Endothelial cell (in vitro differentiated cells): ENCODE data around the gene PRDX6. TPM values are rescaled to one million over a fixed set of nuclear protein-coding genes. Genes with fewer than 3 reads are reported as not detected.
"Not testable (repeated sequence)": the region's sequence is repeated elsewhere in the genome, so short reads cannot be mapped to it uniquely, and the experiment has no call there.

Experiments used
- DNase-seq: peaks from one replicate; pipeline ENCODE4 v3.0.0; 2021; ENCODE audit warnings: low spot score
- H3K27ac Mint-ChIP-seq: one replicate; pipeline ENCODE4 v1.8.0; 2021; ENCODE audit warnings: mixed read lengths, inconsistent platforms; ENCODE audit not compliant: unreplicated experiment
- H3K27me3 Mint-ChIP-seq: one replicate; pipeline ENCODE4 v1.8.0; 2021; ENCODE audit warnings: mild to moderate bottlenecking, moderate library complexity, mixed read lengths, inconsistent platforms; ENCODE audit not compliant: unreplicated experiment
- H3K36me3 Mint-ChIP-seq: one replicate; pipeline ENCODE4 v1.8.0; 2021; ENCODE audit warnings: mild to moderate bottlenecking, low read depth, mixed read lengths, inconsistent platforms; ENCODE audit not compliant: unreplicated experiment
- H3K4me1 Mint-ChIP-seq: one replicate; pipeline ENCODE4 v1.8.0; 2021; ENCODE audit warnings: mild to moderate bottlenecking, mixed read lengths, inconsistent platforms; ENCODE audit not compliant: unreplicated experiment
- H3K4me3 Mint-ChIP-seq: one replicate; pipeline ENCODE4 v1.8.0; 2021; ENCODE audit warnings: mild to moderate bottlenecking, mixed read lengths, inconsistent platforms; ENCODE audit not compliant: unreplicated experiment
- H3K9me3 Mint-ChIP-seq: one replicate; pipeline ENCODE4 v1.8.0; 2021; ENCODE audit warnings: mixed read lengths, inconsistent platforms; ENCODE audit not compliant: unreplicated experiment
- CTCF ChIP-seq: fragments of 200-600 bp; sonication (generic); IDR thresholded peaks from one replicate; pipeline ENCODE4 v1.5.0; 2021; ENCODE audit warnings: antibody characterized with exemption; ENCODE audit not compliant: unreplicated experiment
- total RNA-seq: library from RNA; stranded (reverse); fragmentation: NEBNext Ultra II Directional; extraction: Animal tissue kit (Norgen Biotek cat#: 25700); gene quantifications from one replicate; pipeline ENCODE4 v1.2.1, GENCODE V29; 2021; ENCODE audit not compliant: unreplicated experiment

The PRDX6 gene
- total RNA-seq, 1 donor from 2014 or later: 189 TPM

DNA sequence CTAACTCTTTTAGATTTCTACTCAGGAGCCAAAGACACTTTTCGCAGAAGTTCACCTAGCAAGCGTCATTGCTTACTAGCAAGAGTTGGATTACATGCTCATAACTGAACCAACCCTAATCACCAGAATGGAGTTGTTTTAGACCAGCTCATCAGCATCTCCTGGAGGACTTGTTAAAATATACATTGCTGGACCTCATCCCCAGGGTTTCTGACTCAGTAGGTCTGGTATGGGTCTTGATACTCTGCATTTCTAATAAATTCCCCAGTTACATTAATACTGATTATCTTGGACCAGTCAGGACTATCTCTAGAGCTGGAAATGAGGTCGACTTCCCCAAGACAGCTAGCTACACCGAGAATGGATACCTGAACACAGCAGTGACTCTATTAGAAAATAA, 9.7 kb upstream of the PRDX6 start:
- Mint-ChIP-seq H3K27me3 (peaks cover 8% of the 10 kb centered on the region), H3K27ac (no peak overlapping the region), H3K4me1 (no peaks in the 10 kb centered on the region), H3K4me3 (no peak overlapping the region), H3K36me3 (peaks cover 28% of the 10 kb centered on the region), H3K9me3 (peaks cover 8% of the 10 kb centered on the region)
- no peak for DNase-seq
- TF ChIP-seq CTCF: no peak

DNA sequence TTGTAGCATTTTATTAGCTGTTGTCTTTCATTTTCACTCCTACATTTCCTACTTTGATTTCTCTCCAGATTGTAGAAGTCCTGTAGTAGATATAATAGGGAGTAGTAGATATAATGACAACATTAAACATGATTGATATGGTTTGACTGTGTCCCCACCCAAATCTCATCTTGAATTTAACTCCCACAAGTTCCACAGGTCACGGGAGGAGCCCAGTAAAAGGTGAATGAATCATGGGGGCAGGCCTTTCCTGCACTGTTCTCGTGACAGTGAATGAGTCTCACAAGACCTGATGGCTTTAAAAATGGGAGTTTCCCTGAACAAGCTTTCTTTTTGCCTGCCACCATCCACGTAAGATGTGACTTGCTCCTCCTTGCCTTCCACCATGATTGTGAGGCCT, 7.5 kb upstream of the PRDX6 start:
- DNase-seq: no peak
- H3K36me3 Mint-ChIP-seq: peaks cover 28% of the 10 kb centered on the region
- H3K4me1 Mint-ChIP-seq: peaks cover 3% of the 10 kb centered on the region
- TF ChIP-seq CTCF: no peak
- H3K27ac Mint-ChIP-seq: no peak overlapping the region
- peaks cover 8% of the 10 kb centered on the region for H3K27me3 Mint-ChIP-seq
- peak overlapping the region; percentile 4 for H3K4me3 Mint-ChIP-seq
- peaks cover 8% of the 10 kb centered on the region for H3K9me3 Mint-ChIP-seq

- no peak for TF ChIP-seq CTCF
- DNase-seq: no peak
- Mint-ChIP-seq H3K9me3 (peaks cover 8% of the 10 kb centered on the region), H3K27ac (no peak overlapping the region), H3K4me3 (no peak overlapping the region), H3K27me3 (peaks cover 8% of the 10 kb centered on the region), H3K36me3 (peaks cover 28% of the 10 kb centered on the region), H3K4me1 (peaks cover 4% of the 10 kb centered on the region)
Measured at GRCh38 chr1:173470608-173471007, 6.5 kb upstream of the PRDX6 start.

DNA sequence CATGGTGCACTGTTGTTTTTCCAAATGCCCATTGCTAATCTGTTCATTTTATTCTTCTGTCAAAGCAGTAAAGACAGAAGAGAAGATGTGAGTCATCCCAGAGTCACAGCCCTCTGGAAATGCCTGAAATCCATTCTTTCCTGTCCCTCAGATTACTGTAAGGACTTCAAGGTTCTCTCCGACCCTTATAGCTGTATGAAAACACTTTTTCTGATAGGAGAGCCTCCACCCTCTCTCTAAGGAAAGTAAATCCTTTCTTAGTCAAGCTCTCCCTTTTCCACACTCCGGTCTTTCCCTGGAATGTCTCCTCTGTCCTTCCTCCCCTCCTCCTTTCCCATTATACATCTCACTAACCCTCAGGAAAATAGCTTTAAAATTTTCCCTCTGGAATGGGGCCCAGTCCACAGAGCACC, 3.5 kb upstream of the PRDX6 start:
- Mint-ChIP-seq H3K27me3 (peaks cover 4% of the 10 kb centered on the region), H3K4me3 (no peak overlapping the region), H3K36me3 (peaks cover 26% of the 10 kb centered on the region), H3K4me1 (peaks cover 13% of the 10 kb centered on the region), H3K27ac (peak overlapping the region; percentile 38), H3K9me3 (peaks cover 8% of the 10 kb centered on the region)
- TF ChIP-seq CTCF: no peak
- DNase-seq: no peak

DNA sequence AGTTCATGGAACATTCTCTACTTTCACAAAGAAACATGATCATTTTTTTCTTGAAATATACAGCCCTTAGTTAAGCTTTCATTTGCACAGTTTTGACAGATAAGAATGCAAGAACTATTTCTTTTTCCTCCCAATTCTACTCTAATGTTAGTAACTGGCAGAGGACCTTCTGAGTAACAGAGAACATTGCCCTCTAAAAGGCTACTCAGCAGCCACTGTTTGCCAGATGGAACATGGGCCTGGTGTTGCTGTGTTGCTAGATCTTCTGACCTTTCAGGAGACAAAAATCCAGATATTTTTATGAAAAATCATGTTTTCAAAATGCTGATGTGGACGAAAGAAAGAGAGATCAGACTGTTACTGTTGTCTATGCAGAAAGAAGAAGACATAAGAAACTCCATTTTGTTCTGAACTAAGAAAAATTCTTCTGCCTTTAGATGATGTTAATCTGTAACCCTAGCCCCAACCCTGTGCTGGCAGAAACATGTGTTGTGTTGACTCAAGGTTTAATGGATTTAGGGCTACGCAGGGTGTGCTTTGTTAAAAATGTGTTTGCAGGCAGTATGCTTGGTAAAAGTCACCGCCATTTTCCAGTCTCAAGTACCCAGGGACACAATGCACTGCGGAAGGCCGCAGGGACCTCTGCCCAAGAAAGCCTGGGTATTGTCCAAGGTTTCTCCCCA, 2.9 kb upstream of the PRDX6 start:
- no peak for DNase-seq
- Mint-ChIP-seq H3K9me3 (peaks cover 8% of the 10 kb centered on the region), H3K4me3 (no peak overlapping the region), H3K36me3 (peaks cover 26% of the 10 kb centered on the region), H3K4me1 (peaks cover 13% of the 10 kb centered on the region), H3K27me3 (peaks cover 4% of the 10 kb centered on the region), H3K27ac (no peak overlapping the region)
- TF ChIP-seq CTCF: no peak

GRCh38 chr1:173474780-173475421, 2.2 kb upstream of the PRDX6 start:
- DNase-seq: not testable (repeated sequence)

More at GRCh38 chr1:173474780-173475421, 2.2 kb upstream of the PRDX6 start:
- Mint-ChIP-seq H3K4me1 (peaks cover 18% of the 10 kb centered on the region), H3K36me3 (peaks cover 27% of the 10 kb centered on the region)
- H3K27ac Mint-ChIP-seq, H3K27me3 Mint-ChIP-seq, H3K9me3 Mint-ChIP-seq, H3K4me3 Mint-ChIP-seq: not testable (repeated sequence)
